ENCODE measurements around the gene KIF25.

KIF25 gene

DNA sequence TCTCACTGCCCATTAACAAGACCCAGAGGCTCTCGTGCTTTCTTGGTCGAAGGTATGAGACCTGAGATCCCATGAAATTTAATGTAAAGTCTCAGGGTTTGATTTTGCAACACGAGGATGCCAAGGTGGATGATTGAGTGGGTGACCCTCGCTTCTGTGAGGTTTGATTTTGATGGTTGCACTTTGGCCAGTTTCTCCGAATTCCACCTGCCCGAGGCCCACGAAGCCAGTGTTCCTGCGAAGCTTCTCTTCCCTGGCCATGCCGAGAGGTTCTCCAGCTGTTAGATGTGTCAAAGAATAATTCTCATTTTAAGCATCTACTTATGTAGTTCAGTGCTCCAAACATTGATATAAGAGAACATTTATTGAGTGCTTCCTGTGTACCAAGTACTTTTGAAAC lies at the start of gene KIF25:
KIF25 (plus strand) TSS at position 30 of the 400 bp plus-strand sequence. CDS start 31,915 bp downstream, outside the sequence.
- DNase-seq = no peak

DNA sequence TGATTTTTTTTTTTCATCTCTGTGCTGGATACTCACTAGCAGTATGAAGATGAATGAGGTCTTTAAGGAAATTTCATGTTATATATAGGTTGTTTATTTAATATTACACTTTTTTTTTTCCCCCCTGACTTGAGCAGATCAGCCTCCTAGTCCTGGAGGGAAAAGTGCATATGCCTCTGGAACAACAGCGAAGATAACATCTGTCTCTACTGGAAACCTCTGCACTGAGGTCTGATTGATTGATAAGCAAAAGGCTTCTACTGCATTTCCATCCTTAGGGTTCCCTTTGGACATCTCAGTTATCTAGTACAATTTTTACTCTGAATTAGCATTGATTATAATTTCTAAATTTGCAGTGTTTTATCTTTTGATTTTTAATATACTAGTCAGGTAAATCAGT lies 49.8 kb upstream of the KIF25 start:
- no peak for DNase-seq

- no peak for DNase-seq
These were observed 48.8 kb upstream of the KIF25 start for GRCh38 chr6:167948716-167949115.

DNA sequence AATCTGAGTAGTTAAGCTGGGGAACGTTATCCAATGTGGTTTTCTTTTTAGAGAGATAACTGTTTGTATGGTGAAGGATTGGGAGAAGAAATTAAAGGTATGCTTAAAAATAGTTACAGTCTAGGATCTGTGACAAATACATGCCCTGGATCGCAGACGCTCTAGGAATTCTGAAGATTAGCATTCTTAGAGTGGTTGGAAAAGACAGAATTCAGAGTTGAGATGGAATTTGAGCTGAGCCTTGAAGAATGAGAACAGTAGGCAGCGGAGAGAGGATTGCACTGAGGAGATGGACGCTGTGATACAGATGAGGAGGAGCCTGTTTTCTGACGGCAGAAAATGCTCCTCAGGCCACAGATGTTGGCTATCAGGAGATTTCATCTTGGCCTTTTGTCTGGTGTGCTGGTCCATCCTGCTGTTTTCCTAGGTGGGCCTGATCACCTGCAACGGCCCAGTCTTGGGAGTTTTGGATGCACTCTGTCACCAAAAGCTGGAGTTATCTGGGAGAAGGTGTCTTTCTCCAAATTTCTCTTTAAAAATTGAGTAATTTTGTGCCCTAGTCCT lies 48.3 kb upstream of the KIF25 start:
- no peak for DNase-seq

DNA sequence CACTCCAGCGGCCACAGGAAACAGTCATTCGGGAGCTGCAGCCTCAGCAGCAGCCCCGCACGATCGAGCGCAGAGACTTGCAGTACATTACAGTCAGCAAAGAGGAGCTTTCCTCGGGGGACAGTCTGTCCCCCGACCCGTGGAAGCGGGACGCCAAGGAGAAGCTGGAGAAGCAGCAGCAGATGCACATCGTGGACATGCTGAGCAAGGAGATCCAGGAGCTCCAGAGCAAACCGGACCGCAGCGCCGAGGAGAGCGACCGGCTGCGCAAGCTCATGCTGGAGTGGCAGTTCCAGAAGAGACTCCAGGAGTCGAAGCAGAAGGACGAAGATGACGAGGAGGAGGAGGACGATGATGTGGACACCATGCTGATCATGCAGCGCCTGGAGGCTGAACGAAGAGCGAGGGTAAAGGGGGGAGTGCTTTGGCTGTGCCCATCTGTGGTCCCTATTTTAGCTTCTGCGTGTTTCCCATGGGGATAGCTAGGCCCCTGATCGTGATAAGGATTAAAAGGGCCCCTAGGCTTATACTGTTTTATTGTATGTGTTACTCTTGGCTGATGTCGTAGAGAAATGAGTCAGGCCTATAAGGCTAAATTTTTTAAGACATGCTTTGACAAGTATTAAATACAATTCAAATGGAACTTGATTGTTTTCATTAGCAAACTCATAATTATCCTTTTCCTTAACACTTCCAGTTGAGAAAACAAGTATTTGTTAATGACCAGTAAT lies 45.5 kb upstream of the KIF25 start:
- DNase-seq = no peak

GRCh38 chr6:167952512-167952859 lies 45.0 kb upstream of the KIF25 start:
- no peak for DNase-seq

- no peak for DNase-seq
These were observed 43.9 kb upstream of the KIF25 start for GRCh38 chr6:167953551-167953950.

- DNase-seq = no peak
These were observed 43.3 kb upstream of the KIF25 start for GRCh38 chr6:167954151-167954550.

DNA sequence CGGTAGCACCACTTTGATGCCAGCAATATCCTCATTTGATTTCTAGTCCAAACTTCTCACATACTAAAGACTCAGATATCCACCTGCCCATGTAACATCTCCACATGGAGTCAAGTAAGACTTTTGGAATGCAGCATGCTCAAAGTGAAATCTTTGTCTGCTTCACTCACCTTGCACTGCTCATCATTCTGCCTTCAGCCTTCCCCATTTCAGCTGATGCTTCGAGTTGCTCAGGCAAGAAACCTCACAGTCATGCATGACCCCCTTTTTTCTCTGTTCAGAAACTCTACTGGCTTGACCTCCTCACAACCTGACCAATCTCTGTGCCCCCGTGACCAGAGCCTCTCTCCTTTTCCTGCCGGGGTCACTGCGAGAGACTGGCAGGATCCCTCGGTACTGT lies 41.0 kb upstream of the KIF25 start:
- no peak for DNase-seq

GRCh38 chr6:167956983-167957492 lies 40.4 kb upstream of the KIF25 start:
- no peak for DNase-seq

DNA sequence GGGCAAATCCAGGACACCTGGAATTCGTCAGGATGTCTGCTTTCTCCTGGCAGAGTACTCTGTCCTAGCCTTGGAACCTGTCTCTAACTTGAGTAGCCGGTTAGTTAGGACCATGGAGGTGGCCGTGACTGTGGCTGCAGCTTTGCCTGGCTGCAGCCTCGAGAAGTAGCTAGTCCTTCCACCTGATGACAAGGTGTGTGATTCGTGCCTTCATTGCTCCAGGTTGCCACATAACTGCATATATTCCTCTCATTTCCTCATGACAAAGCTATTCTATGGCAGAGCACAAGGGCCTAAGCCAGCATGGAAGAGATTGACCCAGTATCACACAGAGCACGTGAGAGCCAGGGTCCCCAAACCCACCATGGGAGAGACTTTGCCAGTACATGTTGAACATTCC lies 39.8 kb upstream of the KIF25 start:
- no peak for DNase-seq

GRCh38 chr6:167960579-167960978 lies 36.9 kb upstream of the KIF25 start:
- no peak for DNase-seq

DNA sequence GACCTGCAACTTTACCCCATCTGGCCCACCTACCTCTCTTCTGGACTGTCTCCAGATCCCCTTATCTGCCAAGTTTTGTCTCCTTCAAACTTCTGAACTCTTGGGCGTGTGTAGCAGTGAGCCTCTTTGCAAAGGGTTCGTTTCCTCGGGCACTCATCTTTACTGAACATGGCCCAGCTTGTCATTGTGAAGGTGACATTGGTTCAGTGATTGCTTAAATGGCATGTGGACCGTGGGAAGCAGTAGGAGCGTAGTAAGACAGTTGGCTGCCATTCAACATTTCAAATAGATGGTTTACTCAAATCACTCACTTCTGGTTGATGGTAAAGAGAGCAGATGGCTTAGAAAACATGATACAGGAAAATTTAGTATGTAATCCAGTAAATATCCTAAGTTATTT lies 34.8 kb upstream of the KIF25 start:
- DNase-seq = no peak

- no peak for DNase-seq
These were observed 33.8 kb upstream of the KIF25 start for GRCh38 chr6:167963589-167964057.

DNA sequence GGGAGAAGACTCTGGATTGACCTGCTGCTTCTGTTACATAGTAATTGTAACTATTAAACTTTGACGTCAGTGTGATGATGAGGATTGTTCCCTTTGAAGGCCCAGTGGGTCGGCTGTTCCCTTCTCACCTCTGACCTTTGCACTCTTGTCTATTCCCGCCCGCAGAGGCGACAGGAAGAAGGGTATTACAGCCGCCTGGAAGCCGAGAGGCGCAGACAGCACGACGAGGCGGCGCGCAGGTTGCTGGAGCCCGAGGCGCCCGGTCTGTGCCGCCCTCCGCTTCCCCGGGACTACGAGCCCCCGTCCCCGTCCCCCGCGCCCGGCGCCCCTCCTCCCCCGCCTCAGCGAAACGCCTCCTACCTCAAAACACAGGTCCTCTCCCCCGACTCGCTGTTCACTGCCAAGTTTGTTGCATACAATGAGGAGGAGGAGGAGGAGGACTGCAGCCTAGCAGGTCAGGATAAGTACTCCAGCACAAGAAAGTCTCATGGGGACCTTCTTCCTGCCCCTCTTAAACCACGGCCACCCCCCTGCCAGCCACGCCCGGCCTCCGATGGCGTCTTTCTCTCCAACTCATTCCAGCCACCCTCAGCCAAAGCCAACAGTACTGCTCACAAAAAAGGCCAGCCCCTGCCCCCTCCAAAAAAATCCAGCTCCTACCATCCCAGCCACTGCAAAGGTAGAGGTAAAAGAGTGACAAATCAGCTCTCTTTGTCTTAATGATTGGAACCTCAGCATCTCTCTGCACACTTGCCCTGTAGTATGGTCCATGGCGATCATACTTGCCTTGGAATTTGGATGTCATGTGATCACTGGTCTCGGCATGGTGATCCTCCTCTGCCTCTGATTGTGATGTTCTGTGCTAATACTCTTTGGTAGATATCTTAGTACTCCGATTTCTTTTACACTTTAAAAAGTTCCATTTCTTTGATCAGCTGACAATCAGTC lies 31.6 kb upstream of the KIF25 start:
- no peak for DNase-seq

DNA sequence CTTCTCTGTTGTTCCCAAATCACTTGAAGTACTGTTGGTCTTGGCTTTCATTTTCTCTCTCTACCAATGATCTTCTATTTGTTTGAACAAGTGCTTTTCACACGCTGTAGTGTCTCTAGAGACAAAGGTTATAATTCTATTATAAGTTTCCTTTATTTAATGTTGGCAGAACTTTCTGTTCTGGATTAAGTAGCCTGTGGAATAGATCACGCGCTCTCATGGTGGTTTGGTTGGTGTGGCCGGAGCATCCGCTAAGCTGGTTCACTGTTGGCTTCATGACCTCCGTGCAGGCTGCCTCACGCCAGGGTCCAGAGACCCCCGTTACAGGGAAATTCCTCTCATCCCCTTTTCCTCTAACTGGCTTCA lies 30.9 kb upstream of the KIF25 start:
- no peak for DNase-seq

- no peak for DNase-seq
These were observed 29.4 kb upstream of the KIF25 start for GRCh38 chr6:167968091-167968490.

DNA sequence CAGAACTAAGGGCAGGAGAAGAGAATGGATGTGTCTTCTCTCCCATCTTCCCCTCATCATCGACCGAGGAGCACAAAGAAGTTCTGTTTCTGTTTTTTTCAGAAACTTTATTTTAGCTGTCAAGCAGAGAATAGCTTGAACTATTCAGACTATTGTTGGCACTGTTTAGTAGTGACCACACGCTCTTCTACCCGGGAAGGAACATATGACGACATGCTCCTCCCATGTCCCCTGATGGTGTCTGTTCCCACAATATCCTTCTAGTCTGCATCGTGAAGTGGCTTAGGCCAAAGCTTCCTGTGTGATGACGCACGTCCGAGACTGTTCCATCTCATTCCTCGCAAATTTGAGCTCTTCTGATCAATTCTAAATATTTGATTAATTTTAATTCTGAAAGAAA lies 27.2 kb upstream of the KIF25 start:
- DNase-seq = no peak

- no peak for DNase-seq
These were observed 25.3 kb upstream of the KIF25 start for GRCh38 chr6:167972193-167972592.

DNA sequence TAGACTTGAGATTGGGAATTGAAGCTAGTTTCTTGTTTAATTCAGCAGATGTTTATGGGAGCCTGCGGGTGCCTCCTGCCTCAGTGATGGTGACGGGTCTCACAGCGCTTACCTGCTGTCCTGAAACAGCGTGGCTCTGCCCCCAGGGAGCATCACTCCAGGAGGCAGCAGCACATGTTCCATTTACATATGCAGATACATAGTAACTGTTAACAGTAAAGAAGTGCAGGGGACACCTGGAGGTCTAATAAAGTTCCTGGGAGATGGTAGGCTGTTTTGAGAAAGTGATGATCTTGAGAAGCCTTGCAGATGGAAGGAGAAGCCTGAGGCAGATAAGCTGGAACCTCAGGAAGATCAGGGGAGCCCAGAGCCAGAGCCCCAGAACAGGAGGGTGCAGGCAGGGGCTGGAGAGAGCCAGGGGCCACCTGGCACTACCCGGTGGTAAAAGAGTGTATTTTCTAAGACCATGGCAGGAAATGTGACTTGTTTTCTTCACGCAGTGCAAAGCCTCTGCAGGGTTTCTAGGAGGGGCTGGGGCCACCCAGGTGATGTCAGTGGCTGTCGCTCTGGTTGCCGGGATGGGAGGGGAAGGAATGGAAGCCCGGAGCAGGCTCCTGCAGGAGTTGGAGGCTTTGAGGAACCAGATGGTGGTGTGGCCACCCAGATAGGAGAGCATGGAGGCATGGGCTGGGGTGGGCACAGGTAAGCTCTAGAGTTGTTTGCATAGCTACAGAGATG lies 24.2 kb upstream of the KIF25 start:
- DNase-seq = no peak

DNA sequence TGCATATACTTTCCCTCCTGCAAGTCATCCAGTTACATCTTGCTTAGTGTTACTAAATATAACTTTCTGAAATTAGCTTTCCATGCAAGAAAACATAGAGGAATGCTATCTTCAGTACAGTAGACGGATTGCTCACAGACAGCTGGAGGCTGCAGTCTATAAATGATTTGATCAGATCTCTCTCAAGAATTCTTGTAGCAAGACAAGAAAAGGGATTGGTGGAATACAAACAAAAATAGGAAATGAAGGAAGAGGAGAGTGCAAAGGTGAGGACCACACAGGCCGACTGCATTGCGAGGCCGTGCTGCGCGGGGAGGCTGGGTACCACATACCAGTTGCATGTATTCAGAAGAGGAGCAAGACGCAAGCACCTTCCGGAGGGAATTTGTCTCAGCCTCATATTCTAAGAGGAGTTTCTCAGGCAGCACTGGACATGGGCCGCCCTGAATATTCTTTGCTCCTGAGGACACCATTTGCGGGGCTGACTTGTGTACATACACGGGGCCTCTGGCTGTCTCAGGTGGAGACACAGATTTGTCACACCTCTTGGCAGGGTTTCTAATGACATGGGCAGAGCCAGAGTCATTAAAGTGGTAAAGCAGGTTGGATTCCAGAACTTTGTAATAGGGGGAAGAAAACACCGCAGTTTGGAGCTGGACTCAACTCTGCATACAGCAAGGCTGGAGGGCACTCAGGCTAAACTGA lies 22.7 kb upstream of the KIF25 start:
- no peak for DNase-seq

DNA sequence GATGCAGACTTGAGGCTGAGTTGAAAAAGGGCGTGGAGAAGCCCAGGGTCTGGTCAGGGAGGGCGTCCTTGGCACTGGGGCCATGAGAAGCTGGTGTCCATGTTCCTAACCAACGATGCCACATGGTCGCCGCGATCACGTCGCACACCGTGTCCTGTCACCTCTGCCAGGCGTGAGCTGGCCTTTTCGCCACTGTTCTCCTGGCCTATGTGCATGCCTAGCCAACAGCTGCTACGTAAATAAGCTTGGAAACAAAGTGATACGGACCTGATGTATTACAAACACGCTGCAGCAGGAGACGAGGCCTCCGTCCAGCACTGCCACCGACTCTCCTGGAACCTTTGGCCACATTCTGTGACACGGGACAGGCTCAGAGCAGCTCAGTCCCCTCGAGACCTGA lies 22.0 kb upstream of the KIF25 start:
- DNase-seq = no peak
